Subcutaneous abdominal adipose tissue (tissue), 5 donors: ENCODE data around the gene CTXN1.
"Not testable (repeated sequence)": the region's sequence is repeated elsewhere in the genome, so short reads cannot be mapped to it uniquely, and the experiment has no call there.

Experiments used
- H3K27ac ChIP-seq: one replicate; pipeline ENCODE4 v1.7.0; 2013; ENCODE audit warnings: low read depth, mild to moderate bottlenecking, inconsistent platforms, low read length, moderate library complexity
- H3K27me3 ChIP-seq, 5 donors: one replicate each; pipeline ENCODE4 v1.7.0; 2013; ENCODE audit warnings: low read length in 5 of 5, inconsistent platforms in 1 of 5; ENCODE audit not compliant: control insufficient read depth in 5 of 5, insufficient read depth in 4 of 5
- H3K36me3 ChIP-seq, 5 donors: one replicate each; pipeline ENCODE4 v1.7.0; 2013; ENCODE audit warnings: low read length in 5 of 5; ENCODE audit not compliant: control insufficient read depth in 5 of 5, insufficient read depth in 5 of 5
- H3K4me1 ChIP-seq, 5 donors: one replicate each; pipeline ENCODE4 v1.7.0; 2013; ENCODE audit warnings: low read length in 5 of 5, mild to moderate bottlenecking in 3 of 5, moderate library complexity in 1 of 5; ENCODE audit not compliant: control insufficient read depth in 5 of 5, insufficient read depth in 5 of 5
- H3K4me3 ChIP-seq, 5 donors: one replicate each; pipeline ENCODE4 v1.7.0; 2013; ENCODE audit warnings: low read length in 5 of 5, low read depth in 1 of 5
- H3K9ac ChIP-seq, 5 donors: one replicate each; pipeline ENCODE4 v1.7.0; 2013; ENCODE audit warnings: low read length in 5 of 5, mild to moderate bottlenecking in 4 of 5, moderate library complexity in 3 of 5
- H3K9me3 ChIP-seq, 5 donors: one replicate each; pipeline ENCODE4 v1.7.0; 2013; ENCODE audit warnings: low read length in 5 of 5; ENCODE audit not compliant: control insufficient read depth in 5 of 5
- donor health status: healthy.
- donor health status: healthy.
- donor health status: healthy.
- donor health status: healthy.
- donor health status: healthy.

The CTXN1 gene

GRCh38 chr19:7965921-7966665 lies 40.2 kb upstream of the CTXN1 start:
- H3K36me3 ChIP-seq: peaks cover 4 to 88% (median 81%) of the 10 kb centered on the region in 5 donors
- no peaks in the 10 kb centered on the region for H3K9me3 ChIP-seq
- H3K4me1 ChIP-seq: no peaks in the 10 kb centered on the region
- H3K27ac ChIP-seq: no peak overlapping the region
- H3K9ac ChIP-seq: no peak overlapping the region
- H3K4me3 ChIP-seq: no peak overlapping the region
- no peaks in the 10 kb centered on the region for H3K27me3 ChIP-seq

GRCh38 chr19:7965259-7965841 lies 39.4 kb upstream of the CTXN1 start:
- Histone ChIP-seq H3K4me1 (no peaks in the 10 kb centered on the region), H3K9me3 (no peaks in the 10 kb centered on the region), H3K36me3 (peaks cover 4 to 93% (median 83%) of the 10 kb centered on the region in 5 donors), H3K27me3 (no peaks in the 10 kb centered on the region), H3K27ac (no peak overlapping the region), H3K9ac (no peak overlapping the region), H3K4me3 (no peak overlapping the region)

- Histone ChIP-seq H3K36me3 (peaks cover 4 to 88% (median 78%) of the 10 kb centered on the region in 5 donors), H3K9ac (no peak overlapping the region), H3K27me3 (no peaks in the 10 kb centered on the region), H3K4me3 (no peak overlapping the region), H3K9me3 (no peaks in the 10 kb centered on the region), H3K4me1 (no peaks in the 10 kb centered on the region), H3K27ac (no peak overlapping the region)
Observed at GRCh38 chr19:7963566-7963965, 37.6 kb upstream of the CTXN1 start.

GRCh38 chr19:7962644-7963268 lies 36.8 kb upstream of the CTXN1 start:
- no peak overlapping the region for H3K4me3 ChIP-seq
- H3K9ac ChIP-seq: no peak overlapping the region
- H3K27ac ChIP-seq: no peak overlapping the region
- H3K4me1 ChIP-seq: no peaks in the 10 kb centered on the region
- H3K27me3 ChIP-seq: no peaks in the 10 kb centered on the region
- peaks cover 4 to 83% (median 76%) of the 10 kb centered on the region in 5 donors for H3K36me3 ChIP-seq
- no peaks in the 10 kb centered on the region for H3K9me3 ChIP-seq

- Histone ChIP-seq H3K27me3 (no peaks in the 10 kb centered on the region), H3K4me1 (no peaks in the 10 kb centered on the region), H3K9ac (no peak overlapping the region), H3K4me3 (no peak overlapping the region), H3K27ac (no peak overlapping the region), H3K36me3 (peaks cover 4 to 80% (median 69%) of the 10 kb centered on the region in 5 donors), H3K9me3 (no peaks in the 10 kb centered on the region)
Observed at GRCh38 chr19:7961920-7962626, 36.1 kb upstream of the CTXN1 start.

GRCh38 chr19:7961082-7961481 lies 35.1 kb upstream of the CTXN1 start:
- peaks cover 4 to 70% (median 59%) of the 10 kb centered on the region in 5 donors for H3K36me3 ChIP-seq
- not testable (repeated sequence) for H3K9ac ChIP-seq, H3K4me3 ChIP-seq, H3K27me3 ChIP-seq, H3K4me1 ChIP-seq, H3K9me3 ChIP-seq, H3K27ac ChIP-seq

- no peaks in the 10 kb centered on the region for H3K27me3 ChIP-seq
- no peak overlapping the region for H3K4me3 ChIP-seq
- no peaks in the 10 kb centered on the region for H3K4me1 ChIP-seq
- no peak overlapping the region for H3K27ac ChIP-seq
- H3K9me3 ChIP-seq: no peaks in the 10 kb centered on the region
- H3K36me3 ChIP-seq: peaks cover 4 to 51% (median 41%) of the 10 kb centered on the region in 5 donors
- H3K9ac ChIP-seq: no peak overlapping the region
Observed at GRCh38 chr19:7959211-7959610, 33.3 kb upstream of the CTXN1 start.

GRCh38 chr19:7955696-7956095 lies 29.8 kb upstream of the CTXN1 start:
- H3K27me3 ChIP-seq: no peaks in the 10 kb centered on the region

GRCh38 chr19:7953576-7953975 lies 27.6 kb upstream of the CTXN1 start:
- no peak overlapping the region for H3K9ac ChIP-seq
- no peaks in the 10 kb centered on the region for H3K27me3 ChIP-seq
- H3K9me3 ChIP-seq: no peaks in the 10 kb centered on the region
- peaks cover 0 to 8% (median 5%) of the 10 kb centered on the region in 5 donors for H3K36me3 ChIP-seq
- peaks cover 0 to 19% (median 11%) of the 10 kb centered on the region in 5 donors for H3K4me1 ChIP-seq
- no peak overlapping the region for H3K27ac ChIP-seq
- H3K4me3 ChIP-seq: no peak overlapping the region

More at GRCh38 chr19:7955696-7956095, 29.8 kb upstream of the CTXN1 start:
- H3K36me3 ChIP-seq: peaks cover 0 to 17% (median 6%) of the 10 kb centered on the region in 5 donors
- no peak overlapping the region for H3K27ac ChIP-seq
- H3K4me3 ChIP-seq: no peak overlapping the region
- peaks cover 0 to 19% (median 11%) of the 10 kb centered on the region in 5 donors for H3K4me1 ChIP-seq
- H3K9me3 ChIP-seq: no peaks in the 10 kb centered on the region
- H3K9ac ChIP-seq: no peak overlapping the region
